Smooth muscle cell (in vitro differentiated cells): Measurements from ENCODE around the gene DPP6. TPM values are rescaled to one million over a fixed set of nuclear protein-coding genes. Genes with fewer than 3 reads are reported as not detected.

Experiments used
- DNase-seq: peaks from one replicate; lab custom pipeline; 2025; ENCODE audit not compliant: unreplicated experiment; lab: John Stamatoyannopoulos, UW
- H2AFZ ChIP-seq: fragments of 200-600 bp; sonication (generic); 2 replicates; pipeline ENCODE4 v1.6.0; 2016; ENCODE audit warnings: antibody characterized with exemption, low read depth, mild to moderate bottlenecking
- H3F3A ChIP-seq: fragments of 200-600 bp; sonication (generic); 2 replicates; pipeline ENCODE4 v1.6.0; 2017; ENCODE audit warnings: antibody characterized with exemption, low read depth
- H3K27ac ChIP-seq: fragments of 200-600 bp; sonication (generic); 2 replicates; pipeline ENCODE4 v1.5.1; 2016; ENCODE audit warnings: low read depth, mild to moderate bottlenecking
- H3K27me3 ChIP-seq: fragments of 200-600 bp; sonication (generic); 2 replicates; pipeline ENCODE4 v1.6.1; 2016; ENCODE audit warnings: low read depth, mild to moderate bottlenecking
- H3K36me3 ChIP-seq: fragments of 200-600 bp; sonication (generic); 2 replicates; pipeline ENCODE4 v1.5.1; 2016; ENCODE audit warnings: low read depth
- H3K4me1 ChIP-seq: fragments of 200-600 bp; sonication (generic); 2 replicates; pipeline ENCODE4 v1.5.1; 2016; ENCODE audit warnings: low read depth
- H3K4me2 ChIP-seq: fragments of 200-600 bp; sonication (generic); 2 replicates; pipeline ENCODE4 v1.6.0; 2016; ENCODE audit warnings: mild to moderate bottlenecking
- H3K4me3 ChIP-seq: fragments of 200-600 bp; sonication (generic); 2 replicates; pipeline ENCODE4 v1.5.1; 2016; ENCODE audit warnings: mild to moderate bottlenecking
- H3K79me2 ChIP-seq: fragments of 200-600 bp; sonication (generic); 2 replicates; pipeline ENCODE4 v1.6.0; 2016; ENCODE audit warnings: low read depth, mild to moderate bottlenecking
- H3K9ac ChIP-seq: fragments of 200-600 bp; sonication (generic); 2 replicates; pipeline ENCODE4 v1.6.0; 2016; ENCODE audit warnings: low read depth
- H3K9me3 ChIP-seq: fragments of 200-600 bp; sonication (generic); replicated peaks from 2 replicates; pipeline ENCODE4 v1.5.1; 2016; ENCODE audit warnings: low read depth
- H4K20me1 ChIP-seq: fragments of 200-600 bp; sonication (generic); 2 replicates; pipeline ENCODE4 v1.6.0; 2016; ENCODE audit warnings: low read depth
- WGBS: methylation state at CpG from one replicate; pipeline ENCODE4 v1.1.7; 2016; ENCODE audit warnings: low lambda C conversion rate; 5-methylcytosine and 5-hydroxymethylcytosine counted together
- polyA plus RNA-seq: library from polyadenylated mRNA; unstranded; fragments of >200 nt; fragmentation: Nextera tagmentation; extraction: Ambion mirVana; gene quantifications from 2 replicates; pipeline ENCODE4 v1.2.1, GENCODE V29; 2016
- total RNA-seq: library from RNA; depleted of rRNA; stranded (reverse); fragments of >200 nt; gene quantifications from 2 replicates; pipeline ENCODE4 v1.2.3, GENCODE V29; 2014
- TF ChIP-seq, protein P1 (sequence below): fragments of 200-600 bp; sonication (generic); IDR thresholded peaks from 2 replicates; pipeline ENCODE4 v1.5.1; 2017; ENCODE audit warnings: borderline replicate concordance, mild to moderate bottlenecking, antibody characterized with exemption; ENCODE audit not compliant: insufficient read depth, poor library complexity, severe bottlenecking

DPP6 gene
- total and polyA plus RNA-seq, 2 experiments from 2014 or later = 0.72 TPM; not detected in 1

DNA sequence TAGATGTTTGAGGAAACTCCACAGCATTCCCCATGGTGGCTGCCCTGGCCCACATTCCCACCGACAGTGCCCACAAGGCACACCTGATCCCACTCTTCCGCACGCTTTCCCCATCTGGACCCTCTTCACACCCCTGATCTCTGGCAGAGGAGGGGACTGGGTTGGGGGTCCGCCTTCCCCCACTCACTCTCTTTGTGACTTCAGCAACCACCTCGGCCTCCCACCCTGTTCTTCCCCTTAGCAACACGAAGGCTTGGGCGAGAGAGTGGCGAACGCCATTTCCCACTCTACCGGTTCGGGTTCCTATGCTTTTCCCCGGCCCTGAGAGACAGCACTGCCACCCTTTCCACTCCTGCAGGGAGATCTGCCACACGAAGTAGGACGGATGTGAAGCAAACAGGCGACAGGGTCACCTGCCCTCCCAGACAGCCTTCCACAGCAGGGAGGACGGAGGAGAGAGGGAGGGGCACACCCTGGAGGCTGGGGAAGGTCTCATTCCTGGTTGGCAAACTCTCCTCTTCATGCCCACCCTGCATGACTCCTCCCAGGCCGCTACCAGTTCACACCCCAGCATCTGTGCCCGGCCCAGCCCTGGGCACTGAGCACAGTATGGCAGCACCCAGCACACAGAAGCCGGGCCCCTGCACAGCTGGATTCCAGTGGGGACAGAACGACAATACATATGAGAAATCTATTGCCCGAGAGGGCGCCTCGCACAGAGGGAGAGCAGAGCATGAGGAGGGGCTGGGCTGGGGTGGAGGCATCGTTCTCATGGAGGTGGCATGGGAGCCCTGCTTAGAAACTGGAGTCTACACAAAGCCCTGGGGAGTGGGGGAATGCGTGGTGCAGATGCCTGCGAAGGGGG is 857.3 kb downstream of the DPP6 start:
- DNase-seq = no peak
- Histone ChIP-seq H3K4me3 (no peak overlapping the region), H3K36me3 (no peaks in the 10 kb centered on the region), H2AFZ (no peak overlapping the region), H3K79me2 (no peaks in the 10 kb centered on the region), H3K9ac (no peak overlapping the region), H3K4me1 (no peaks in the 10 kb centered on the region), H4K20me1 (no peaks in the 10 kb centered on the region), H3K27ac (no peak overlapping the region), H3K9me3 (no peaks in the 10 kb centered on the region), H3K4me2 (no peak overlapping the region), H3K27me3 (no peaks in the 10 kb centered on the region), H3F3A (no peaks in the 10 kb centered on the region)
- TF ChIP-seq, protein P1, sequence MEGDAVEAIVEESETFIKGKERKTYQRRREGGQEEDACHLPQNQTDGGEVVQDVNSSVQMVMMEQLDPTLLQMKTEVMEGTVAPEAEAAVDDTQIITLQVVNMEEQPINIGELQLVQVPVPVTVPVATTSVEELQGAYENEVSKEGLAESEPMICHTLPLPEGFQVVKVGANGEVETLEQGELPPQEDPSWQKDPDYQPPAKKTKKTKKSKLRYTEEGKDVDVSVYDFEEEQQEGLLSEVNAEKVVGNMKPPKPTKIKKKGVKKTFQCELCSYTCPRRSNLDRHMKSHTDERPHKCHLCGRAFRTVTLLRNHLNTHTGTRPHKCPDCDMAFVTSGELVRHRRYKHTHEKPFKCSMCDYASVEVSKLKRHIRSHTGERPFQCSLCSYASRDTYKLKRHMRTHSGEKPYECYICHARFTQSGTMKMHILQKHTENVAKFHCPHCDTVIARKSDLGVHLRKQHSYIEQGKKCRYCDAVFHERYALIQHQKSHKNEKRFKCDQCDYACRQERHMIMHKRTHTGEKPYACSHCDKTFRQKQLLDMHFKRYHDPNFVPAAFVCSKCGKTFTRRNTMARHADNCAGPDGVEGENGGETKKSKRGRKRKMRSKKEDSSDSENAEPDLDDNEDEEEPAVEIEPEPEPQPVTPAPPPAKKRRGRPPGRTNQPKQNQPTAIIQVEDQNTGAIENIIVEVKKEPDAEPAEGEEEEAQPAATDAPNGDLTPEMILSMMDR = no peak
- 88% methylated on average over 26 of the region's 26 CpGs for WGBS

DNA sequence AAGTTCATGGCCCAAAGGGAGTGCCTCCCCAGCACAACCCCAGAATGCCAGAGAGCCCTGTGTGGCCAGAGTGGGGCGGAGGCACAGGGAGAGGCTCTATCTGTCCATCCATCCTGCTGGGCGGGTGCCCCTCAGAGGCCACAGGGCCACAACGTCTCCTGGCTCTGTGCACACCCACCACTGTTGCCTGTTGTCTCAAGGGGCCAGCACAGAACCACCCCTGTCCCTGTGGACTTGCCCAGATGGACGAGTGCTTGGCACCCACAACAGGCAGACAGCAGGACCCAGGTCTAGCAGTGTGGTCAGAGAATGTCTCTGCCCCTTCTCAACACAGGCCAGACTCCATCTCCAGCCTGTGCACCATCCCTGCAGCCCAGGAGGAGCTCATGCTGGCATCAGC is 857.9 kb downstream of the DPP6 start:
- no peak overlapping the region for H3K4me2 ChIP-seq
- H3K27ac ChIP-seq = no peak overlapping the region
- H4K20me1 ChIP-seq = no peaks in the 10 kb centered on the region
- no peak overlapping the region for H3K4me3 ChIP-seq
- H3K36me3 ChIP-seq = no peaks in the 10 kb centered on the region
- whole genome bisulfite sequencing = 78% methylated on average over 3 of the region's 4 CpGs
- no peak overlapping the region for H3K9ac ChIP-seq
- TF ChIP-seq, protein P1 = no peak
- no peaks in the 10 kb centered on the region for H3K79me2 ChIP-seq
- H3K27me3 ChIP-seq = no peaks in the 10 kb centered on the region
- no peak for DNase-seq
- H3F3A ChIP-seq = no peaks in the 10 kb centered on the region
- no peak overlapping the region for H2AFZ ChIP-seq
- H3K4me1 ChIP-seq = no peaks in the 10 kb centered on the region
- no peaks in the 10 kb centered on the region for H3K9me3 ChIP-seq

DNA sequence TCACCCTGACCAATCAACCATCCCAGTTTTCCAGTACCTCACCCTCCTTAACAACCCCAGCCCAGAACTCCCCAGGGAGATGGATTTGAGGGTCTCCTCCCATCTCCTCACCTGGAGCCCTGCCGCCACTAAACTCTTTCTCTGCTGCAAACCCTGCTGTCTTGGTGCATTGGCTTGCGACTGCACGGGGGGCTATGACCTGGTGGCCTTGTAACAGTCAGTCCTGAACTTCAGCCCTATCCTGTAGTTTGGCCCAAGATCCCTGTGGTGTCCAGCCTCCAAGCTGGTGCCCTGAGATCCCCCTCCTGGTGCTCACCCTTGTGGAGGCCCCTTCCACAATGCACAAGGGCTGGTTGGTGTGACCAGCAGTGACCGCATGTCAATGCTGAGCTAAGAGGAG is 858.8 kb downstream of the DPP6 start:
- Histone ChIP-seq H3K36me3 (no peaks in the 10 kb centered on the region), H3K4me1 (no peaks in the 10 kb centered on the region), H3K4me3 (no peak overlapping the region), H3K27ac (no peak overlapping the region), H3K9ac (no peak overlapping the region), H3K27me3 (no peaks in the 10 kb centered on the region), H4K20me1 (no peaks in the 10 kb centered on the region), H3K9me3 (no peaks in the 10 kb centered on the region), H2AFZ (no peak overlapping the region), H3F3A (no peaks in the 10 kb centered on the region), H3K4me2 (no peak overlapping the region), H3K79me2 (no peaks in the 10 kb centered on the region)
- 93% methylated on average over 4 of the region's 4 CpGs for WGBS
- no peak for DNase-seq
- TF ChIP-seq, protein P1 = no peak

DNA sequence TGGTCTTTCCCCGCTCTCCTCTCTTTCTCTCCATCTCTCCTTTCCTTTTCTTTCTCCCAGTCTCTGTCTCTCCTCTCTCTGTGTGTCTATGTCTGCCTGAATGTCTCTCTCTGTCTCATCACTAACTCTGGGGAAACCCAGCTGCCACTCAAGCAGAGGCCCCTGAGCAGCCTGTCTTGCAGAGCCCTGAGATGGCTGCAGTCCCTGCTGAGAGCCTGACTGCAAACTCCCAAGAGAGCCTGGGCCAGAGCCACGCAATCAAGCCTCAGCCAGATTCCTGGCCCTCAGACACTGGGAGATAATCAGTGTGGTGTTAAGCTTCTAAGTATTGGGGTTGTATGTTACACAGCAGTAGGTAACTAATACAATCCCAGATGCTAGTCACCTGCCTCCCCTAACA is 859.2 kb downstream of the DPP6 start:
- 85% methylated on average over 2 of the region's 2 CpGs for WGBS
- no peaks in the 10 kb centered on the region for H4K20me1 ChIP-seq
- no peaks in the 10 kb centered on the region for H3K27me3 ChIP-seq
- H3K4me2 ChIP-seq = no peak overlapping the region
- no peaks in the 10 kb centered on the region for H3K4me1 ChIP-seq
- no peaks in the 10 kb centered on the region for H3K36me3 ChIP-seq
- H3K9ac ChIP-seq = no peak overlapping the region
- TF ChIP-seq, protein P1 = no peak
- no peak overlapping the region for H3K4me3 ChIP-seq
- H3F3A ChIP-seq = no peaks in the 10 kb centered on the region
- DNase-seq = no peak
- H3K79me2 ChIP-seq = no peaks in the 10 kb centered on the region
- H2AFZ ChIP-seq = no peak overlapping the region
- H3K27ac ChIP-seq = no peak overlapping the region
- H3K9me3 ChIP-seq = no peaks in the 10 kb centered on the region
